ENCODE measurements around the gene IPO8. TPM values are rescaled to one million over a fixed set of nuclear protein-coding genes. Genes with fewer than 3 reads are reported as not detected.
A peak's percentile ranks its signal among the peaks of the same experiment; 100 is the strongest.

The IPO8 gene
- total RNA-seq, 1 experiment from 2014 or later: 75.0 TPM

DNA sequence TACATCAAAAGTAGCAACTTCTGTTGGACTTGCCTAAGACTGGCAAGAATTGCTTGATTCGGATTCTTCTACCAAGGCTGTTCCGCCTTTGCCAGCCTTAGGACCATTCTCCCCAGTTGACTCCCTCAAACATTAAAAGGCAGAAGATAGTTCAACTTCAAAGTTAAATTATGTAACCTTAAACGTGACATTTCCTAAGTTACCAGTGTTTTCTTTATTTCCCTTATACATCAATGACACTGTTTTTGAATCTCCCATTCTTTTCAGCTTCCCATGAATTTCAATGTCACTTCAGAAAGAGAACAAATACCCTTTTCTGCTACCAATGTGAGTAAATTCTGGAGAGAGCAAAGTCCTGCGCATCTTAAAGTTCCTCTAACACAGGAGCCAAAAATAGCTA is 33.9 kb upstream of the IPO8 start:
- TF ChIP-seq, protein P1, sequence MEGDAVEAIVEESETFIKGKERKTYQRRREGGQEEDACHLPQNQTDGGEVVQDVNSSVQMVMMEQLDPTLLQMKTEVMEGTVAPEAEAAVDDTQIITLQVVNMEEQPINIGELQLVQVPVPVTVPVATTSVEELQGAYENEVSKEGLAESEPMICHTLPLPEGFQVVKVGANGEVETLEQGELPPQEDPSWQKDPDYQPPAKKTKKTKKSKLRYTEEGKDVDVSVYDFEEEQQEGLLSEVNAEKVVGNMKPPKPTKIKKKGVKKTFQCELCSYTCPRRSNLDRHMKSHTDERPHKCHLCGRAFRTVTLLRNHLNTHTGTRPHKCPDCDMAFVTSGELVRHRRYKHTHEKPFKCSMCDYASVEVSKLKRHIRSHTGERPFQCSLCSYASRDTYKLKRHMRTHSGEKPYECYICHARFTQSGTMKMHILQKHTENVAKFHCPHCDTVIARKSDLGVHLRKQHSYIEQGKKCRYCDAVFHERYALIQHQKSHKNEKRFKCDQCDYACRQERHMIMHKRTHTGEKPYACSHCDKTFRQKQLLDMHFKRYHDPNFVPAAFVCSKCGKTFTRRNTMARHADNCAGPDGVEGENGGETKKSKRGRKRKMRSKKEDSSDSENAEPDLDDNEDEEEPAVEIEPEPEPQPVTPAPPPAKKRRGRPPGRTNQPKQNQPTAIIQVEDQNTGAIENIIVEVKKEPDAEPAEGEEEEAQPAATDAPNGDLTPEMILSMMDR (conservative IDR thresholded peaks at IDR 0.05): no peak
- TF ChIP-seq EZH2 (IDR thresholded peaks at IDR 0.05; ENCODE audit: low read depth): no peak
- Histone ChIP-seq H3K9me3 (ENCODE audit: insufficient read depth, low read depth) (no peaks in the 10 kb centered on the region), H3K4me1 (replicated peaks; ENCODE audit: insufficient read depth) (peaks cover 24% of the 10 kb centered on the region), H3K9me2 (ENCODE audit: insufficient read depth) (no peaks in the 10 kb centered on the region), H3F3A (ENCODE audit: insufficient read depth, low read depth) (peaks cover 26% of the 10 kb centered on the region; the same call in 1 of the 2 replicates), H3K36me3 (ENCODE audit: low read depth) (peaks cover 42% of the 10 kb centered on the region), H3K79me2 (ENCODE audit: low read depth) (peaks cover 10% of the 10 kb centered on the region), H3K4me2 (no peak overlapping the region), H3K27ac (no peak overlapping the region), H4K20me1 (ENCODE audit: insufficient read depth) (no peaks in the 10 kb centered on the region), H2AFZ (no peak overlapping the region), H3K4me3 (no peak overlapping the region), H3K27me3 (ENCODE audit: insufficient read depth, low read depth) (no peaks in the 10 kb centered on the region)
- ChIA-PET POLR2A (ENCODE audit: unreplicated experiment) (interaction anchor here (0.7 kb wide), 1 partner anchor 26 kb away, joined by 3 read pairs; no protein-coding TSS in a partner anchor), CTCF (no interaction called here)
- DNase-seq: no peak
- intact Hi-C loops (cut with micrococcal nuclease; ENCODE audit: unreplicated experiment): loop anchor here (2.0 kb wide), 1 partner anchor 17 kb away; no protein-coding TSS in a partner anchor
- no TSS peak for BruUV-seq (replicated peaks)

GRCh38 chr12:30726647-30727046 is 31.0 kb upstream of the IPO8 start:
- Histone ChIP-seq H3K9me3 (ENCODE audit: insufficient read depth, low read depth) (no peaks in the 10 kb centered on the region), H3K79me2 (ENCODE audit: low read depth) (peaks cover 19% of the 10 kb centered on the region), H3K27me3 (ENCODE audit: insufficient read depth, low read depth) (no peaks in the 10 kb centered on the region), H3K36me3 (ENCODE audit: low read depth) (peaks cover 54% of the 10 kb centered on the region), H3K4me3 (no peak overlapping the region), H3K4me1 (replicated peaks; ENCODE audit: insufficient read depth) (peaks cover 24% of the 10 kb centered on the region), H2AFZ (no peak overlapping the region), H3K4me2 (peak overlapping the region; percentile 39), H3K9me2 (ENCODE audit: insufficient read depth) (no peaks in the 10 kb centered on the region), H4K20me1 (ENCODE audit: insufficient read depth) (no peaks in the 10 kb centered on the region), H3F3A (ENCODE audit: insufficient read depth, low read depth) (peaks cover 27% of the 10 kb centered on the region; the same call in 1 of the 2 replicates), H3K27ac (peak overlapping the region; percentile 62)
- TF ChIP-seq EZH2 (IDR thresholded peaks at IDR 0.05; ENCODE audit: low read depth): no peak
- TF ChIP-seq, protein P1 (conservative IDR thresholded peaks at IDR 0.05): no peak
- no peak for DNase-seq
- POLR2A ChIA-PET (ENCODE audit: unreplicated experiment): no interaction called here
- CTCF ChIA-PET: interaction anchor here (0.8 kb wide), 1 partner anchor 38 kb away, joined by 4 read pairs; no protein-coding TSS in a partner anchor
- no TSS peak for BruUV-seq (replicated peaks)
- intact Hi-C loops (cut with micrococcal nuclease; ENCODE audit: unreplicated experiment): no loop called here

GRCh38 chr12:30725739-30726138 is 30.1 kb upstream of the IPO8 start:
- Histone ChIP-seq H3K4me1 (replicated peaks; ENCODE audit: insufficient read depth) (peaks cover 24% of the 10 kb centered on the region), H3K4me3 (no peak overlapping the region), H2AFZ (no peak overlapping the region), H3K36me3 (ENCODE audit: low read depth) (peaks cover 46% of the 10 kb centered on the region), H4K20me1 (ENCODE audit: insufficient read depth) (no peaks in the 10 kb centered on the region), H3K9me2 (ENCODE audit: insufficient read depth) (no peaks in the 10 kb centered on the region), H3F3A (ENCODE audit: insufficient read depth, low read depth) (peaks cover 27% of the 10 kb centered on the region; the same call in 1 of the 2 replicates), H3K79me2 (ENCODE audit: low read depth) (peaks cover 19% of the 10 kb centered on the region), H3K27ac (peak overlapping the region; percentile 62), H3K27me3 (ENCODE audit: insufficient read depth, low read depth) (no peaks in the 10 kb centered on the region), H3K4me2 (peak overlapping the region; percentile 39), H3K9me3 (ENCODE audit: insufficient read depth, low read depth) (no peaks in the 10 kb centered on the region)
- intact Hi-C loops (cut with micrococcal nuclease; ENCODE audit: unreplicated experiment): no loop called here
- no TSS peak for BruUV-seq (replicated peaks)
- POLR2A ChIA-PET (ENCODE audit: unreplicated experiment): interaction anchor here (0.7 to 1.0 kb wide), 2 partner anchors 25 to 69 kb away, joined by 6 to 7 read pairs; no protein-coding TSS in a partner anchor
- TF ChIP-seq EZH2 (IDR thresholded peaks at IDR 0.05; ENCODE audit: low read depth): no peak
- TF ChIP-seq, protein P1 (conservative IDR thresholded peaks at IDR 0.05): no peak
- peak in 1 of 2 experiments; percentile 81 for DNase-seq
- CTCF ChIA-PET: no interaction called here
